OCI-LY1 (cell line): ENCODE measurements around the gene CHMP6.

ENCODE experiments used
- H2AFZ ChIP-seq: fragments of 200-600 bp; sonication (generic), shearing (Covaris generic); 2 replicates; pipeline ENCODE4 v1.6.0; 2014; ENCODE audit warnings: antibody characterized with exemption, mild to moderate bottlenecking, low read length
- H3F3A ChIP-seq: fragments of 200-600 bp; sonication (generic), shearing (Covaris generic); 2 replicates; pipeline ENCODE4 v1.6.0; 2014; ENCODE audit warnings: mild to moderate bottlenecking, antibody characterized with exemption, low read length, moderate library complexity; ENCODE audit not compliant: insufficient read depth
- H3K27ac ChIP-seq: fragments of 200-600 bp; sonication (generic); 2 replicates; pipeline ENCODE4 v1.5.1; 2014; ENCODE audit warnings: low read length, mixed run types, mild to moderate bottlenecking, low read depth; ENCODE audit not compliant: poor library complexity, severe bottlenecking
- H3K27me3 ChIP-seq: fragments of 200-600 bp; sonication (generic); 2 replicates; pipeline ENCODE4 v1.6.0; 2014; ENCODE audit warnings: antibody characterized with exemption, mild to moderate bottlenecking, low read length, moderate library complexity; ENCODE audit not compliant: insufficient read depth
- H3K36me3 ChIP-seq: fragments of 200-600 bp; sonication (generic); 2 replicates; pipeline ENCODE4 v1.6.1; 2014; ENCODE audit warnings: mild to moderate bottlenecking, antibody characterized with exemption, low read length, moderate library complexity, mixed read lengths; ENCODE audit not compliant: insufficient read depth
- H3K4me1 ChIP-seq: fragments of 200-600 bp; sonication (generic); 2 replicates; pipeline ENCODE4 v1.5.1; 2014; ENCODE audit warnings: mild to moderate bottlenecking, low read length, moderate library complexity; ENCODE audit not compliant: insufficient read depth, severe bottlenecking
- H3K4me2 ChIP-seq: fragments of 200-600 bp; sonication (generic), shearing (Covaris generic); 2 replicates; pipeline ENCODE4 v1.6.1; 2014; ENCODE audit warnings: low read length
- H3K4me3 ChIP-seq: fragments of 200-600 bp; sonication (generic); 2 replicates; pipeline ENCODE4 v1.5.1; 2014; ENCODE audit warnings: low read length, low read depth, mild to moderate bottlenecking, mixed read lengths; ENCODE audit not compliant: poor library complexity, severe bottlenecking
- H3K79me2 ChIP-seq: fragments of 200-600 bp; shearing (Covaris generic); 2 replicates; pipeline ENCODE4 v1.6.1; 2016; ENCODE audit warnings: mixed run types, low read length, mixed read lengths; ENCODE audit not compliant: insufficient read depth
- H3K9ac ChIP-seq: fragments of 200-600 bp; sonication (generic), shearing (Covaris generic); 2 replicates; pipeline ENCODE4 v1.6.1; 2014; ENCODE audit warnings: mild to moderate bottlenecking, low read length, mixed read lengths
- H3K9me2 ChIP-seq: fragments of 200-600 bp; sonication (generic), shearing (Covaris generic); 2 replicates; pipeline ENCODE4 v1.6.1; 2014; ENCODE audit warnings: low read depth, mild to moderate bottlenecking, low read length, mixed read lengths
- H3K9me3 ChIP-seq: fragments of 200-600 bp; shearing (Covaris generic); 2 replicates; pipeline ENCODE4 v1.6.1; 2014; ENCODE audit warnings: low read length, mixed read lengths
- H4K20me1 ChIP-seq: fragments of 200-600 bp; sonication (generic), shearing (Covaris generic); 2 replicates; pipeline ENCODE4 v1.6.0; 2016; ENCODE audit warnings: mild to moderate bottlenecking, low read length; ENCODE audit not compliant: insufficient read depth
- CTCF ChIP-seq: fragments of 200-600 bp; sonication (generic), shearing (Covaris generic); IDR thresholded peaks from 2 replicates; pipeline ENCODE4 v1.5.1; 2017; ENCODE audit warnings: mild to moderate bottlenecking, antibody characterized with exemption, low read length, moderate library complexity, mixed read lengths
- EZH2 ChIP-seq: fragments of 200-600 bp; sonication (generic), shearing (Covaris generic); IDR thresholded peaks from 2 replicates; pipeline ENCODE4 v1.8.0; 2017; ENCODE audit warnings: borderline replicate concordance, mixed run types, mild to moderate bottlenecking, antibody characterized with exemption, low read length, moderate library complexity, mixed read lengths

Gene CHMP6

DNA sequence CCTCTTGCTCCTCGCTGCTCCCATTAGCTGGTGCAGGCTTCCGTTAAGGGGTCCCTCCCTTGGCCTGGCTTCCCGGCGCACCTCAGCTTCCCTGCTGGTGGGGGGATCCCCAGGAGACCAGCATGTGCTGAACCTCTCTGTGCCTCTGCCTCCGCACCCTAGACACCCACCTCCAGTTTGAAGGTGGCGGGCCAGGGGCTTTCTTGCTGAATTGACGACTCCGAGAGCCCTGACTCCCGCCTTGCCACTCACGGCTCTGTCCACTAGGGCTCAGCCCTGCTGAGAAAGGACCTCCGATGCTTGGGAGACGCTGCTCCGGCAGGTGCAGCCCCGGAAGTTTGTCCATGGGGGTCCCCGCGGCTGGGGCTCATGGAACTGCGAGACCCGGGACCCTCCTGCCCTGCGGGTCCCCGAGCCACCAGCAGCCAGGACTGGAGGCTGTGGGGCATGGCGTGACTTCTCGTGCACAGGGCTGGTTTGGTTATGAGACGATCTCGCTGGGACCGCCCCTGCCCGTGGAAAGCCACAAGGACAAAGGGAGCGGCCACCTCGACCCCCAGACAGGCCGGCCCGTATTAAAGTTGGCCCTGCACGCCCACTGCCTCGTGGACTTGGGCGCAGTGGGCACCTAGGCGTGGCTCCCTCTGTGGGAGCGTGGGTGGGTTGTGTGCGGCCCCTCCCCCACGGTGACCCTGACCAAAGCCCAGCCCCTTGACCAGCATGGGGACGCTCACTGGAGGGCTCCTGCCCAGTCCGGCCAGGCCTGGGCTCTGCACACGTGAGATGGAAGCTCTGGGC is 8.1 kb downstream of the CHMP6 start:
- H3F3A ChIP-seq = no peaks in the 10 kb centered on the region
- H3K4me3 ChIP-seq = no peak overlapping the region
- H3K4me1 ChIP-seq = no peaks in the 10 kb centered on the region
- no peaks in the 10 kb centered on the region for H4K20me1 ChIP-seq
- H3K79me2 ChIP-seq = no peaks in the 10 kb centered on the region
- no peak overlapping the region for H3K4me2 ChIP-seq
- H3K27me3 ChIP-seq = no peaks in the 10 kb centered on the region
- no peaks in the 10 kb centered on the region for H3K9me2 ChIP-seq
- no peak overlapping the region for H2AFZ ChIP-seq
- TF ChIP-seq CTCF (no peak), EZH2 (no peak)
- no peaks in the 10 kb centered on the region for H3K9me3 ChIP-seq
- no peaks in the 10 kb centered on the region; the same call in 1 of the 2 replicates for H3K36me3 ChIP-seq
- no peak overlapping the region for H3K9ac ChIP-seq
- no peak overlapping the region for H3K27ac ChIP-seq

DNA sequence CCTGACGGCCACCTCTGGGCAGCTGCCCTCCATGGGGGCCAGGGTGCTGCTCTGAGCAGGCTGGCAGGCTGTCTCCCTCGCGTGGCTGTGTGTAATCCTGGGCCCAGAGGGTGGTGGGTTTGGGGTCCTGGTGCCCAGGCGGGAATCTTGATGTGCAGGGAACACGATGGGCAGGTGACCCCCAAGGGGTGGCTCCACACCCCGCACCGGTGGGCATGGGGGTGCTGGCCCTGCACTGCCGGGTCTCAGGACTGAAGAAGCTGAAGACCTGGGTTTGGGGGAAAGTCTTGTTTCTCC is 8.6 kb downstream of the CHMP6 start:
- H4K20me1 ChIP-seq = no peaks in the 10 kb centered on the region

GRCh38 chr17:81000631-81001357 is 9.2 kb downstream of the CHMP6 start:
- H4K20me1 ChIP-seq = no peaks in the 10 kb centered on the region
- no peaks in the 10 kb centered on the region for H3K4me1 ChIP-seq
- H3K4me2 ChIP-seq = no peak overlapping the region
- H3K79me2 ChIP-seq = no peaks in the 10 kb centered on the region
- H3K27ac ChIP-seq = no peak overlapping the region
- no peaks in the 10 kb centered on the region for H3K27me3 ChIP-seq
- H3K9ac ChIP-seq = no peak overlapping the region
- no peaks in the 10 kb centered on the region for H3F3A ChIP-seq
- no peaks in the 10 kb centered on the region for H3K9me2 ChIP-seq
- H3K9me3 ChIP-seq = no peaks in the 10 kb centered on the region
- no peak for TF ChIP-seq CTCF
- no peak for TF ChIP-seq EZH2
- H3K36me3 ChIP-seq = no peaks in the 10 kb centered on the region; the same call in 1 of the 2 replicates
- no peak overlapping the region for H3K4me3 ChIP-seq
- no peak overlapping the region for H2AFZ ChIP-seq

More for the DNA sequence above, 8.6 kb downstream of the CHMP6 start:
- Histone ChIP-seq H3K4me1 (no peaks in the 10 kb centered on the region), H3K4me3 (no peak overlapping the region), H3K9me2 (no peaks in the 10 kb centered on the region), H2AFZ (no peak overlapping the region), H3K27me3 (no peaks in the 10 kb centered on the region), H3K9ac (no peak overlapping the region), H3K79me2 (no peaks in the 10 kb centered on the region), H3F3A (no peaks in the 10 kb centered on the region), H3K4me2 (no peak overlapping the region), H3K36me3 (no peaks in the 10 kb centered on the region; the same call in 1 of the 2 replicates), H3K9me3 (no peaks in the 10 kb centered on the region), H3K27ac (no peak overlapping the region)
- TF ChIP-seq EZH2 (no peak), CTCF (no peak)
